ENCODE results near the gene CELF5. TPM values are rescaled to one million over a fixed set of nuclear protein-coding genes. Genes with fewer than 3 reads are reported as not detected.

The CELF5 gene
- total and polyA plus RNA-seq, 2 experiments from 2014 or later = 5.6 to 10.6 TPM

DNA sequence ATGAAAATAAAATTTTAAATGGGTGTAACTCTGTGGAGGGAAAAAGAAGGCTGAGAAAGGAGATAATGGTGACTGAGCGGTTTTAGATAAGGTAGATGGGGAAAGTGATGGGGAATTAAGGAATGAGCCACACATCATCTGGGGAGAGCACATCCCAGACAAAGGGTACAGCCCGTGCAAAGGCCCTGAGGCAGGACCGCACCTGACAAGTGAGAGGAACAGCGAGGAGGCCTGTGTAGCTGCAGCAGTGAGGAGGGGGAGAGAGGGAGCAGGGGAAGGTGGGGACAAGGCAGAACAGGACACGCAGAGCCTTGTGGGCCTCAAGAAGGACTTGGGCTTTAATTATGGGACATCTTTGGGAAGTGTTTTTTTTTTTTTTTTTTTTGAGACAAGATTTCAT is 1.8 kb upstream of the CELF5 start:
- Mint-ChIP-seq H3K4me3 (no peak overlapping the region), H3K36me3 (ENCODE audit: low read depth) (no peaks in the 10 kb centered on the region), H3K9me3 (no peaks in the 10 kb centered on the region), H3K27ac (no peak overlapping the region), H3K27me3 (ENCODE audit: insufficient read depth, low read depth, poor library complexity) (peaks cover 16% of the 10 kb centered on the region), H3K4me1 (peaks cover 14% of the 10 kb centered on the region; the same call in 2 of the 3 replicates)
- ATAC-seq (no peak), DNase-seq (ENCODE audit: low spot score) (no peak)
- H3K36me3 ChIP-seq (ENCODE audit: insufficient read depth) = no peaks in the 10 kb centered on the region
- H3K4me3 ChIP-seq = no peak overlapping the region
- H3K27me3 ChIP-seq (ENCODE audit: insufficient read depth) = no peaks in the 10 kb centered on the region
- no peaks in the 10 kb centered on the region for H3K9me2 ChIP-seq (ENCODE audit: insufficient read depth)
- H3F3A ChIP-seq (replicated peaks; ENCODE audit: low read depth) = no peaks in the 10 kb centered on the region
- no peak overlapping the region for H3K27ac ChIP-seq (ENCODE audit: low read depth)
- TF ChIP-seq, protein P1, sequence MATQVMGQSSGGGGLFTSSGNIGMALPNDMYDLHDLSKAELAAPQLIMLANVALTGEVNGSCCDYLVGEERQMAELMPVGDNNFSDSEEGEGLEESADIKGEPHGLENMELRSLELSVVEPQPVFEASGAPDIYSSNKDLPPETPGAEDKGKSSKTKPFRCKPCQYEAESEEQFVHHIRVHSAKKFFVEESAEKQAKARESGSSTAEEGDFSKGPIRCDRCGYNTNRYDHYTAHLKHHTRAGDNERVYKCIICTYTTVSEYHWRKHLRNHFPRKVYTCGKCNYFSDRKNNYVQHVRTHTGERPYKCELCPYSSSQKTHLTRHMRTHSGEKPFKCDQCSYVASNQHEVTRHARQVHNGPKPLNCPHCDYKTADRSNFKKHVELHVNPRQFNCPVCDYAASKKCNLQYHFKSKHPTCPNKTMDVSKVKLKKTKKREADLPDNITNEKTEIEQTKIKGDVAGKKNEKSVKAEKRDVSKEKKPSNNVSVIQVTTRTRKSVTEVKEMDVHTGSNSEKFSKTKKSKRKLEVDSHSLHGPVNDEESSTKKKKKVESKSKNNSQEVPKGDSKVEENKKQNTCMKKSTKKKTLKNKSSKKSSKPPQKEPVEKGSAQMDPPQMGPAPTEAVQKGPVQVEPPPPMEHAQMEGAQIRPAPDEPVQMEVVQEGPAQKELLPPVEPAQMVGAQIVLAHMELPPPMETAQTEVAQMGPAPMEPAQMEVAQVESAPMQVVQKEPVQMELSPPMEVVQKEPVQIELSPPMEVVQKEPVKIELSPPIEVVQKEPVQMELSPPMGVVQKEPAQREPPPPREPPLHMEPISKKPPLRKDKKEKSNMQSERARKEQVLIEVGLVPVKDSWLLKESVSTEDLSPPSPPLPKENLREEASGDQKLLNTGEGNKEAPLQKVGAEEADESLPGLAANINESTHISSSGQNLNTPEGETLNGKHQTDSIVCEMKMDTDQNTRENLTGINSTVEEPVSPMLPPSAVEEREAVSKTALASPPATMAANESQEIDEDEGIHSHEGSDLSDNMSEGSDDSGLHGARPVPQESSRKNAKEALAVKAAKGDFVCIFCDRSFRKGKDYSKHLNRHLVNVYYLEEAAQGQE (IDR thresholded peaks at IDR 0.05; ENCODE audit: unreplicated experiment) = no peak
- TF ChIP-seq JUNB (IDR thresholded peaks at IDR 0.05; ENCODE audit: unreplicated experiment) = no peak
- no peak for TF ChIP-seq STAT1 (IDR thresholded peaks at IDR 0.05; ENCODE audit: unreplicated experiment)
- TF ChIP-seq POLR2AphosphoS5 (IDR thresholded peaks at IDR 0.05; ENCODE audit: low read depth) = no peak
- no peak for TF ChIP-seq ZNF331 (CRISPR knock-in tag; IDR thresholded peaks at IDR 0.05; ENCODE audit: low read depth)
- TF ChIP-seq, protein P2, sequence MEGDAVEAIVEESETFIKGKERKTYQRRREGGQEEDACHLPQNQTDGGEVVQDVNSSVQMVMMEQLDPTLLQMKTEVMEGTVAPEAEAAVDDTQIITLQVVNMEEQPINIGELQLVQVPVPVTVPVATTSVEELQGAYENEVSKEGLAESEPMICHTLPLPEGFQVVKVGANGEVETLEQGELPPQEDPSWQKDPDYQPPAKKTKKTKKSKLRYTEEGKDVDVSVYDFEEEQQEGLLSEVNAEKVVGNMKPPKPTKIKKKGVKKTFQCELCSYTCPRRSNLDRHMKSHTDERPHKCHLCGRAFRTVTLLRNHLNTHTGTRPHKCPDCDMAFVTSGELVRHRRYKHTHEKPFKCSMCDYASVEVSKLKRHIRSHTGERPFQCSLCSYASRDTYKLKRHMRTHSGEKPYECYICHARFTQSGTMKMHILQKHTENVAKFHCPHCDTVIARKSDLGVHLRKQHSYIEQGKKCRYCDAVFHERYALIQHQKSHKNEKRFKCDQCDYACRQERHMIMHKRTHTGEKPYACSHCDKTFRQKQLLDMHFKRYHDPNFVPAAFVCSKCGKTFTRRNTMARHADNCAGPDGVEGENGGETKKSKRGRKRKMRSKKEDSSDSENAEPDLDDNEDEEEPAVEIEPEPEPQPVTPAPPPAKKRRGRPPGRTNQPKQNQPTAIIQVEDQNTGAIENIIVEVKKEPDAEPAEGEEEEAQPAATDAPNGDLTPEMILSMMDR (conservative IDR thresholded peaks at IDR 0.05; ENCODE audit: low read depth in 2 of 2) = no peak
- TF ChIP-seq EZH2phosphoT487 (IDR thresholded peaks at IDR 0.05; ENCODE audit: unreplicated experiment) = no peak
- no peak overlapping the region for H3K4me2 ChIP-seq
- H3K4me1 ChIP-seq (ENCODE audit: insufficient read depth) = peaks cover 3% of the 10 kb centered on the region; the same call in 1 of the 2 replicates
- no peaks in the 10 kb centered on the region; the same call in 1 of the 2 replicates for H4K20me1 ChIP-seq (replicated peaks; ENCODE audit: insufficient read depth)
- no peaks in the 10 kb centered on the region for H3K79me2 ChIP-seq (replicated peaks; ENCODE audit: insufficient read depth)
- no peak overlapping the region for H2AFZ ChIP-seq

DNA sequence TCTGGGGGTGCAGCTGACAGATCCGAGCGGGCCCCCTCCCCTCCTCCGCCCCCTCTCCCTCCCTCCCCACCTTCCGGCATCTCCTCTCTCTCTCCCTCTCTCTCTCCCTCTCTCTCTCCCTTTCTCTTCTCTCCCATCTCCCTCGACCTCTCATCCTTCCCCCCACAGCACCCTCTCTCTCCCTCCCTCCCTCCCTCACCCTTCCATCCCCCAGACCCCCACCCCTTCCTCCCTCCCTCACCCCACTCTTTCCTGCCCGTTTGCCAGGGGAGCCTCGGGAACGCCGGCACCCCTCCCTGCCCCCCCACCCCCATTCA is 666 bp downstream of the CELF5 start:
- Histone ChIP-seq H2AFZ (no peak overlapping the region), H3K4me1 (ENCODE audit: insufficient read depth) (peaks cover 11% of the 10 kb centered on the region), H3K4me2 (peak overlapping the region; percentile 77), H4K20me1 (replicated peaks; ENCODE audit: insufficient read depth) (peaks cover under 1% of the 10 kb centered on the region), H3K79me2 (replicated peaks; ENCODE audit: insufficient read depth) (no peaks in the 10 kb centered on the region), H3K4me3 (peak overlapping the region; percentile 63), H3K27ac (ENCODE audit: low read depth) (no peak overlapping the region), H3F3A (replicated peaks; ENCODE audit: low read depth) (0 out of 2 replicates have a peak, but pooled peaks cover 2% of the 10 kb centered on the region), H3K27me3 (ENCODE audit: insufficient read depth) (no peaks in the 10 kb centered on the region), H3K9me2 (ENCODE audit: insufficient read depth) (no peaks in the 10 kb centered on the region), H3K36me3 (ENCODE audit: insufficient read depth) (no peaks in the 10 kb centered on the region)
- peak overlapping the region; percentile 71 for H3K4me3 Mint-ChIP-seq
- peaks cover 18% of the 10 kb centered on the region for H3K27me3 Mint-ChIP-seq (ENCODE audit: insufficient read depth, low read depth, poor library complexity)
- ATAC-seq = 0 out of 3 replicates have a peak, but pooled peaks have one; percentile 4
- no peaks in the 10 kb centered on the region for H3K9me3 Mint-ChIP-seq
- H3K36me3 Mint-ChIP-seq (ENCODE audit: low read depth) = no peaks in the 10 kb centered on the region
- H3K4me1 Mint-ChIP-seq = peaks cover 26% of the 10 kb centered on the region
- DNase-seq (ENCODE audit: low spot score) = peak; percentile 58
- H3K27ac Mint-ChIP-seq = no peak overlapping the region
- TF ChIP-seq NANOG (IDR thresholded peaks at IDR 0.05; ENCODE audit: borderline replicate concordance) (no peak), POLR2AphosphoS5 (IDR thresholded peaks at IDR 0.05; ENCODE audit: low read depth) (no peak)
- TF ChIP-seq, protein P3, sequence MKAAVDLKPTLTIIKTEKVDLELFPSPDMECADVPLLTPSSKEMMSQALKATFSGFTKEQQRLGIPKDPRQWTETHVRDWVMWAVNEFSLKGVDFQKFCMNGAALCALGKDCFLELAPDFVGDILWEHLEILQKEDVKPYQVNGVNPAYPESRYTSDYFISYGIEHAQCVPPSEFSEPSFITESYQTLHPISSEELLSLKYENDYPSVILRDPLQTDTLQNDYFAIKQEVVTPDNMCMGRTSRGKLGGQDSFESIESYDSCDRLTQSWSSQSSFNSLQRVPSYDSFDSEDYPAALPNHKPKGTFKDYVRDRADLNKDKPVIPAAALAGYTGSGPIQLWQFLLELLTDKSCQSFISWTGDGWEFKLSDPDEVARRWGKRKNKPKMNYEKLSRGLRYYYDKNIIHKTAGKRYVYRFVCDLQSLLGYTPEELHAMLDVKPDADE (IDR thresholded peaks at IDR 0.05) = no peak
- TF ChIP-seq, protein P4, sequence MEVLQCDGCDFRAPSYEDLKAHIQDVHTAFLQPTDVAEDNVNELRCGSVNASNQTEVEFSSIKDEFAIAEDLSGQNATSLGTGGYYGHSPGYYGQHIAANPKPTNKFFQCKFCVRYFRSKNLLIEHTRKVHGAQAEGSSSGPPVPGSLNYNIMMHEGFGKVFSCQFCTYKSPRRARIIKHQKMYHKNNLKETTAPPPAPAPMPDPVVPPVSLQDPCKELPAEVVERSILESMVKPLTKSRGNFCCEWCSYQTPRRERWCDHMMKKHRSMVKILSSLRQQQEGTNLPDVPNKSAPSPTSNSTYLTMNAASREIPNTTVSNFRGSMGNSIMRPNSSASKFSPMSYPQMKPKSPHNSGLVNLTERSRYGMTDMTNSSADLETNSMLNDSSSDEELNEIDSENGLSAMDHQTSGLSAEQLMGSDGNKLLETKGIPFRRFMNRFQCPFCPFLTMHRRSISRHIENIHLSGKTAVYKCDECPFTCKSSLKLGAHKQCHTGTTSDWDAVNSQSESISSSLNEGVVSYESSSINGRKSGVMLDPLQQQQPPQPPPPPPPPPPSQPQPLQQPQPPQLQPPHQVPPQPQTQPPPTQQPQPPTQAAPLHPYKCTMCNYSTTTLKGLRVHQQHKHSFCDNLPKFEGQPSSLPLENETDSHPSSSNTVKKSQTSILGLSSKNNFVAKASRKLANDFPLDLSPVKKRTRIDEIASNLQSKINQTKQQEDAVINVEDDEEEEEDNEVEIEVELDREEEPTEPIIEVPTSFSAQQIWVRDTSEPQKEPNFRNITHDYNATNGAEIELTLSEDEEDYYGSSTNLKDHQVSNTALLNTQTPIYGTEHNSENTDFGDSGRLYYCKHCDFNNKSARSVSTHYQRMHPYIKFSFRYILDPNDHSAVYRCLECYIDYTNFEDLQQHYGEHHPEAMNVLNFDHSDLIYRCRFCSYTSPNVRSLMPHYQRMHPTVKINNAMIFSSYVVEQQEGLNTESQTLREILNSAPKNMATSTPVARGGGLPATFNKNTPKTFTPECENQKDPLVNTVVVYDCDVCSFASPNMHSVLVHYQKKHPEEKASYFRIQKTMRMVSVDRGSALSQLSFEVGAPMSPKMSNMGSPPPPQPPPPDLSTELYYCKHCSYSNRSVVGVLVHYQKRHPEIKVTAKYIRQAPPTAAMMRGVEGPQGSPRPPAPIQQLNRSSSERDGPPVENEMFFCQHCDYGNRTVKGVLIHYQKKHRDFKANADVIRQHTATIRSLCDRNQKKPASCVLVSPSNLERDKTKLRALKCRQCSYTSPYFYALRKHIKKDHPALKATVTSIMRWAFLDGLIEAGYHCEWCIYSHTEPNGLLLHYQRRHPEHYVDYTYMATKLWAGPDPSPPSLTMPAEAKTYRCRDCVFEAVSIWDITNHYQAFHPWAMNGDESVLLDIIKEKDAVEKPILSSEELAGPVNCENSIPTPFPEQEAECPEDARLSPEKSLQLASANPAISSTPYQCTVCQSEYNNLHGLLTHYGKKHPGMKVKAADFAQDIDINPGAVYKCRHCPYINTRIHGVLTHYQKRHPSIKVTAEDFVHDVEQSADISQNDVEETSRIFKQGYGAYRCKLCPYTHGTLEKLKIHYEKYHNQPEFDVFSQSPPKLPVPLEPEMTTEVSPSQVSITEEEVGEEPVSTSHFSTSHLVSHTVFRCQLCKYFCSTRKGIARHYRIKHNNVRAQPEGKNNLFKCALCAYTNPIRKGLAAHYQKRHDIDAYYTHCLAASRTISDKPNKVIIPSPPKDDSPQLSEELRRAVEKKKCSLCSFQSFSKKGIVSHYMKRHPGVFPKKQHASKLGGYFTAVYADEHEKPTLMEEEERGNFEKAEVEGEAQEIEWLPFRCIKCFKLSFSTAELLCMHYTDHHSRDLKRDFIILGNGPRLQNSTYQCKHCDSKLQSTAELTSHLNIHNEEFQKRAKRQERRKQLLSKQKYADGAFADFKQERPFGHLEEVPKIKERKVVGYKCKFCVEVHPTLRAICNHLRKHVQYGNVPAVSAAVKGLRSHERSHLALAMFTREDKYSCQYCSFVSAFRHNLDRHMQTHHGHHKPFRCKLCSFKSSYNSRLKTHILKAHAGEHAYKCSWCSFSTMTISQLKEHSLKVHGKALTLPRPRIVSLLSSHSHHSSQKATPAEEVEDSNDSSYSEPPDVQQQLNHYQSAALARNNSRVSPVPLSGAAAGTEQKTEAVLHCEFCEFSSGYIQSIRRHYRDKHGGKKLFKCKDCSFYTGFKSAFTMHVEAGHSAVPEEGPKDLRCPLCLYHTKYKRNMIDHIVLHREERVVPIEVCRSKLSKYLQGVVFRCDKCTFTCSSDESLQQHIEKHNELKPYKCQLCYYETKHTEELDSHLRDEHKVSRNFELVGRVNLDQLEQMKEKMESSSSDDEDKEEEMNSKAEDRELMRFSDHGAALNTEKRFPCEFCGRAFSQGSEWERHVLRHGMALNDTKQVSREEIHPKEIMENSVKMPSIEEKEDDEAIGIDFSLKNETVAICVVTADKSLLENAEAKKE (CRISPR knock-in tag; IDR thresholded peaks at IDR 0.05) = no peak

Measured in GM23338 (cell line).